IPS-18a (cell line): ENCODE data around the gene MALSU1.

ENCODE experiments used
- H3K27ac ChIP-seq: one replicate; pipeline ENCODE4 v1.5.1; 2013; ENCODE audit warnings: low read length
- H3K27me3 ChIP-seq: one replicate; pipeline ENCODE4 v1.6.1; 2013; ENCODE audit warnings: mild to moderate bottlenecking, low read length; ENCODE audit not compliant: control insufficient read depth, insufficient read depth
- H3K36me3 ChIP-seq: one replicate; pipeline ENCODE4 v1.6.1; 2013; ENCODE audit warnings: low read depth, low read length; ENCODE audit not compliant: control insufficient read depth
- H3K4me1 ChIP-seq: one replicate; pipeline ENCODE4 v1.6.1; 2013; ENCODE audit warnings: low read depth, low read length; ENCODE audit not compliant: control insufficient read depth
- H3K4me3 ChIP-seq: one replicate; pipeline ENCODE4 v1.5.1; 2013; ENCODE audit warnings: low read length
- H3K9ac ChIP-seq: one replicate; pipeline ENCODE4 v1.6.1; 2013; ENCODE audit warnings: mild to moderate bottlenecking, low read length, moderate library complexity
- H3K9me3 ChIP-seq: one replicate; pipeline ENCODE4 v1.6.1; 2013; ENCODE audit warnings: low read depth, low read length; ENCODE audit not compliant: control insufficient read depth

The MALSU1 gene

GRCh38 chr7:23272275-23272674 is 26.9 kb upstream of the MALSU1 start:
- Histone ChIP-seq H3K9ac (no peak overlapping the region), H3K9me3 (no peaks in the 10 kb centered on the region), H3K4me1 (peaks cover 4% of the 10 kb centered on the region), H3K36me3 (no peaks in the 10 kb centered on the region), H3K27ac (no peak overlapping the region), H3K4me3 (no peak overlapping the region), H3K27me3 (no peaks in the 10 kb centered on the region)

DNA sequence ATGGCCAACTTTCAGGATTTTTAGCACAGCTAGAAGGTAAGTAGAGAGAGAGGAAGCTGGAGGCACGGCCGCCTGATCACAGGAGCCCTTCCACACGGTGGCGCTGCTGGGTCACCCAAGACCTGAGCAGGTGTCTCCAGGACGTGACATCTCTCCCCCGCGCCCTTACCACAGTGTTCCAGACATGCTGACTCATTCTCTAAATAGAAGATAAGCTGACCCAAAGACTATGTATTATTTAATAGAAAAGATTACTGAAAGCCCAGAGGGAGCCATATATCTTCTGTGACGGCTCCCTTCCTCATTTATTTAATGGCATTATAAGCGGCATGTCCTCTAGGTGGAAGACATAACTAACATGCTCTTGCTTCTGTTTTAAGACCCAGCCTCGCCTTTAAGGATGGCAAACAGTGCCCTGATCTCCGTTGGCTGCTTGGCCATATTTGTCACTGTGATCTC is 26.0 kb upstream of the MALSU1 start:
- Histone ChIP-seq H3K4me1 (peaks cover 4% of the 10 kb centered on the region), H3K27ac (no peak overlapping the region), H3K9ac (peak overlapping the region; percentile 11), H3K4me3 (peak overlapping the region; percentile 29), H3K27me3 (no peaks in the 10 kb centered on the region), H3K36me3 (no peaks in the 10 kb centered on the region), H3K9me3 (no peaks in the 10 kb centered on the region)

- no peaks in the 10 kb centered on the region for H3K36me3 ChIP-seq
- no peaks in the 10 kb centered on the region for H3K9me3 ChIP-seq
- H3K27me3 ChIP-seq: no peaks in the 10 kb centered on the region
- H3K4me3 ChIP-seq: no peak overlapping the region
- H3K4me1 ChIP-seq: peaks cover 4% of the 10 kb centered on the region
- no peak overlapping the region for H3K9ac ChIP-seq
- H3K27ac ChIP-seq: no peak overlapping the region
Observed at GRCh38 chr7:23275912-23276311, 23.2 kb upstream of the MALSU1 start.

- H3K27me3 ChIP-seq: no peaks in the 10 kb centered on the region
- no peaks in the 10 kb centered on the region for H3K36me3 ChIP-seq
- H3K9ac ChIP-seq: no peak overlapping the region
- H3K9me3 ChIP-seq: no peaks in the 10 kb centered on the region
- no peak overlapping the region for H3K4me3 ChIP-seq
- peaks cover 4% of the 10 kb centered on the region for H3K4me1 ChIP-seq
- H3K27ac ChIP-seq: no peak overlapping the region
Observed at GRCh38 chr7:23276376-23276775, 22.8 kb upstream of the MALSU1 start.

DNA sequence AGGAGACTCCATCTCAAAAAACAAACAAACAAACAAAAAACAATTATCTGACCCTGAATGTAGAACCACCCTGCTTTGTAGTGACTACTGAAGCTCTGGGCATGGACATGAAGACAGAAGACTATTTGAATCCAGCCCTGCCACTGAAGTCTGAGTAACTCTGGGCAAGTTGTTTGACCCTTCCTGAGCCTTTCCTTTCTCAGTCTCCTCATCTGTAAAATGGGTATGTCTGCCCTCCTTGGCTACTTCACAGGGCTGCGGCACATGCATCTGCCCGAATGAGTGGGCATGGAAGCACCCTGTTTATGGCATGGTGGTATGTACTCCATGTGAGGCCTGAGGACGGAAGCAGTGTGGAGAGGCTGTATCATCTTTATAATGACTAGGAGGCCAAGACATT is 22.2 kb upstream of the MALSU1 start:
- Histone ChIP-seq H3K27ac (no peak overlapping the region), H3K27me3 (no peaks in the 10 kb centered on the region), H3K9ac (no peak overlapping the region), H3K36me3 (no peaks in the 10 kb centered on the region), H3K9me3 (no peaks in the 10 kb centered on the region), H3K4me1 (peaks cover 4% of the 10 kb centered on the region), H3K4me3 (no peak overlapping the region)

GRCh38 chr7:23277359-23277989 is 21.7 kb upstream of the MALSU1 start:
- Histone ChIP-seq H3K4me1 (peaks cover 4% of the 10 kb centered on the region), H3K9me3 (no peaks in the 10 kb centered on the region), H3K9ac (no peak overlapping the region), H3K4me3 (no peak overlapping the region), H3K36me3 (no peaks in the 10 kb centered on the region), H3K27ac (no peak overlapping the region), H3K27me3 (no peaks in the 10 kb centered on the region)

DNA sequence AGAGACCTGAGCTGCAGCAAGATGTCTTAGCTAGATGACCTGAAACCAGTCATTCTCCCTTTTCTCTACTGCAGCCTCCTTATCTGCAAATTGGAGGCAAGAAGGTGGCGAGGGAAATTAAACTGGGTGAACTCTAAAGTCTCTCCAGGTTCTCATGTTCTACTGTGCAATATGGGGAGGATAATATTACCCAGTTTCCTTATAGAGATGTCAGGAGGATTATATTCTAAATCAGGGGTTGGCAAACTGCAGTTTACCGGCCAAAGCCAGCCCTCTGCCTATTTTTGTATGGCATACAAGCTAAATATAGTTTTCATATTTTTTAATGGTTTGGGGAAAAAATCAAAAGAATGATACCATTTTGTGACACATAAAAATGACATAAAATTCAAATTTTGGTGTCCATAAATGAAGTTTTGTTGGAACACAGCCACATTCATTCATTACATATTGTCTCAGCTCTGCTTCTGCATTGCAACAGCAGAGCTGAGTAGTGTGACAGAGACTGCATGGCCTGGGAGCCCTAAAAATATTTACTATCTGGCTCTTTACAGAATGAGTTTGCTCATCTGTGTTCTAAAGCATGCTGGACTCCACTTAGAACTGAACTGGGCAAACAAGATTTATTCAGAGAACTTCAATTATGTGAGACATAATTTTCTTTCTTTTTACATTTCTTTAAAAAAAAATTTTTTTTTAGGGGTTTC is 19.2 kb upstream of the MALSU1 start:
- no peak overlapping the region for H3K9ac ChIP-seq
- H3K27me3 ChIP-seq: no peaks in the 10 kb centered on the region
- H3K27ac ChIP-seq: no peak overlapping the region
- H3K4me3 ChIP-seq: no peak overlapping the region
- H3K4me1 ChIP-seq: no peaks in the 10 kb centered on the region
- H3K9me3 ChIP-seq: no peaks in the 10 kb centered on the region
- no peaks in the 10 kb centered on the region for H3K36me3 ChIP-seq

GRCh38 chr7:23283086-23283485 is 16.1 kb upstream of the MALSU1 start:
- no peak overlapping the region for H3K9ac ChIP-seq
- H3K4me1 ChIP-seq: no peaks in the 10 kb centered on the region
- H3K4me3 ChIP-seq: no peak overlapping the region
- H3K36me3 ChIP-seq: no peaks in the 10 kb centered on the region
- H3K9me3 ChIP-seq: no peaks in the 10 kb centered on the region
- H3K27ac ChIP-seq: no peak overlapping the region
- no peaks in the 10 kb centered on the region for H3K27me3 ChIP-seq

GRCh38 chr7:23284871-23285270 is 14.3 kb upstream of the MALSU1 start:
- H3K27ac ChIP-seq: no peak overlapping the region
- no peak overlapping the region for H3K9ac ChIP-seq
- H3K36me3 ChIP-seq: no peaks in the 10 kb centered on the region
- H3K4me1 ChIP-seq: no peaks in the 10 kb centered on the region
- H3K9me3 ChIP-seq: no peaks in the 10 kb centered on the region
- H3K4me3 ChIP-seq: no peak overlapping the region
- no peaks in the 10 kb centered on the region for H3K27me3 ChIP-seq

DNA sequence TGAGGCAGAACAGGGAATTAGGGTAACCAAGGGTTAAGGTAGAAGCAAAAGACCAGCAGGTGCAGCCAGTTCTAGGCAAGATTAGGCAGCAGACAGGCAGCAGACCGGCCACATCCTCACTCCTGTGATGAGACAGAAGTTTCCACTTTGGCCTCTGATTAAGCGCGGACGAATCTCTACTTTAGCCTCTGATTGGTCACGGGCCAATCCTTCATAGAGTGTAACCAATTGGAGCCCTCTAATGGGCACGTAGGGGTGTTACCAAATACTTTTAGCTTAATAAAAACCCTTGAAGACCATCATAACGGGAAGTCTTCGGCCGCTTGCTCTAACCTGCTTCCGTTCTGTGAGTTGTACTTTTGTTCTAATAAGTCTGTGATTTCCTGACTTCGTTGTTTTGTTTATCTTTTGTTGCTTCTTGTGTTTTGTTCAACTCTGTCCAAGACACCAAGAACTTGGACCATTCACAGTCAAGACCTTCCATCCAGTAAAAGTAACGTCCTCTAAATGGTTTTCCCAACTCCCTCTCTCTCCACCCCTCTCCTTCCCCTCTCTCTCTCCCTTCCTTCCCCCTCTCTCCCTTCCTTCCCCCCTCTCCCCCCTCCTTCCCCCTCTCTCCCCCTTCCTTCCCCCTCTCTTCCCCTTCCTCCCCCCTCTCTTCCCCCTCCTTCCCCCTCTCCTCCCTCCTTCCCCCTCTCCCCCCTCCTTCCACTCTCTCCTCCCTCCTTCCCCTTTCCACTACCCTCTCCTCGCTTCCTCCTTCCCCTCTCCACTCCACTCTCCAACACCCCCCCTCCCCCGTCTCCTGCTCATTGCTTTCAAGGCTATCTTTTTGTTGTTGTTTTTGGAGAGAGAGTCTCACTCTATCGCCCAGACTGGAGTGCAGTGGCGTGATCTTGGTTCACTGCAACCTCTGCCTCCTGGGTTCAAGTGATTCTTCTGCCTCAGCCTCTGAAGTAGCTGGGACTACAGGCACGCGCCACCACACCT is 13.2 kb upstream of the MALSU1 start:
- H3K27ac ChIP-seq: no peak overlapping the region
- H3K36me3 ChIP-seq: no peaks in the 10 kb centered on the region
- no peak overlapping the region for H3K4me3 ChIP-seq
- no peaks in the 10 kb centered on the region for H3K9me3 ChIP-seq
- no peak overlapping the region for H3K9ac ChIP-seq
- H3K27me3 ChIP-seq: no peaks in the 10 kb centered on the region
- H3K4me1 ChIP-seq: no peaks in the 10 kb centered on the region

- H3K9me3 ChIP-seq: no peaks in the 10 kb centered on the region
- H3K9ac ChIP-seq: no peak overlapping the region
- H3K4me1 ChIP-seq: peaks cover 2% of the 10 kb centered on the region
- no peaks in the 10 kb centered on the region for H3K36me3 ChIP-seq
- H3K27me3 ChIP-seq: no peaks in the 10 kb centered on the region
- no peak overlapping the region for H3K4me3 ChIP-seq
- H3K27ac ChIP-seq: no peak overlapping the region
Observed at GRCh38 chr7:23287612-23288011, 11.5 kb upstream of the MALSU1 start.
